SK-N-SH (cell line): ENCODE measurements around the gene DGCR6L. TPM values are rescaled to one million over a fixed set of nuclear protein-coding genes. Genes with fewer than 3 reads are reported as not detected.
"Not testable (repeated sequence)": the region's sequence is repeated elsewhere in the genome, so short reads cannot be mapped to it uniquely, and the experiment has no call there.

Experiments
- CTCF ChIA-PET: fragments of 300-600, 350-600 bp; formaldehyde crosslinking; extraction: SDS; loops from one replicate; lab custom pipeline; 2021; lab: Yijun Ruan, JAX
- POLR2A ChIA-PET: fragments of 350-600 bp; sonication (Branson Sonifier 250); formaldehyde crosslinking; extraction: SDS; loops from one replicate; lab custom pipeline; 2020; ENCODE audit warnings: antibody characterized with exemption, inconsistent platforms; lab: Yijun Ruan, JAX
- DNase-seq: peaks from one replicate; pipeline ENCODE4 v3.0.0; 2012
- H2AFZ ChIP-seq: fragments of 200-600 bp; sonication (generic); 2 replicates; pipeline ENCODE4 v1.8.1; 2016; ENCODE audit warnings: antibody characterized with exemption, mild to moderate bottlenecking, low read depth
- H3F3A ChIP-seq: fragments of 200-600 bp; sonication (generic); replicated peaks from 2 replicates; pipeline ENCODE3; 2016; ENCODE audit warnings: antibody characterized with exemption, mild to moderate bottlenecking; ENCODE audit not compliant: insufficient read depth
- H3K27ac ChIP-seq, 2 experiments: fragments of 200-500 bp in 1 of 2; fragments of 200-600 bp in 1 of 2; sonication (Bioruptor generic) in 1 of 2; sonication (generic), shearing (Covaris generic) in 1 of 2; 2 replicates each; pipeline versions ENCODE4 v1.5.1 to v1.6.1; 2014 to 2016; ENCODE audit warnings: low read depth in 2 of 2, inconsistent platforms in 1 of 2, low read length in 1 of 2, mild to moderate bottlenecking in 1 of 2, mixed read lengths in 1 of 2
- H3K27me3 ChIP-seq: fragments of 200-600 bp; sonication (generic), shearing (Covaris generic); 2 replicates; pipeline ENCODE4 v1.6.1; 2016; ENCODE audit warnings: mixed run types; ENCODE audit not compliant: insufficient read depth
- H3K36me3 ChIP-seq, 2 experiments: fragments of 200-500 bp in 1 of 2; fragments of 200-600 bp in 1 of 2; sonication (Bioruptor generic) in 1 of 2; sonication (generic) in 1 of 2; replicated peaks in 1 of 2; 2 replicates each; pipeline versions ENCODE3 to v1.5.1; 2014 to 2016; ENCODE audit warnings: low read length in 1 of 2, mild to moderate bottlenecking in 1 of 2; ENCODE audit not compliant: insufficient read depth in 2 of 2, control insufficient read depth in 1 of 2
- H3K4me1 ChIP-seq, 2 experiments: fragments of 200-500 bp in 1 of 2; fragments of 200-600 bp in 1 of 2; sonication (Bioruptor generic) in 1 of 2; sonication (generic), shearing (Covaris generic) in 1 of 2; 2 replicates each; pipeline versions ENCODE4 v1.5.1 to v1.6.1; 2014 to 2016; ENCODE audit warnings: low read depth in 1 of 2, low read length in 1 of 2, mixed run types in 1 of 2; ENCODE audit not compliant: insufficient read depth in 2 of 2, control insufficient read depth in 1 of 2
- H3K4me2 ChIP-seq: fragments of 200-600 bp; sonication (generic), shearing (Covaris generic); 2 replicates; pipeline ENCODE4 v1.6.1; 2017; ENCODE audit warnings: mixed run types
- H3K4me3 ChIP-seq, 2 experiments: fragments of 200-500 bp in 1 of 2; fragments of 200-600 bp in 1 of 2; sonication (Bioruptor generic) in 1 of 2; sonication (generic), shearing (Covaris generic) in 1 of 2; 2 replicates each; pipeline versions ENCODE4 v1.5.1 to v1.8.1; 2014 to 2016; ENCODE audit warnings: low read depth in 2 of 2, inconsistent platforms in 1 of 2, low read length in 1 of 2, mild to moderate bottlenecking in 1 of 2, mixed read lengths in 1 of 2, moderate library complexity in 1 of 2
- H3K79me2 ChIP-seq: fragments of 200-600 bp; sonication (generic); 2 replicates; pipeline ENCODE4 v1.8.1; 2017; ENCODE audit warnings: mild to moderate bottlenecking; ENCODE audit not compliant: insufficient read depth
- H3K9ac ChIP-seq: fragments of 200-600 bp; sonication (generic); 2 replicates; pipeline ENCODE4 v1.6.1; 2017; ENCODE audit warnings: mixed run types
- H3K9me2 ChIP-seq: fragments of 200-600 bp; sonication (generic); 2 replicates; pipeline ENCODE4 v1.6.1; 2017; ENCODE audit warnings: mixed run types
- H3K9me3 ChIP-seq: fragments of 200-600 bp; sonication (generic); 2 replicates; pipeline ENCODE4 v1.6.1; 2017; ENCODE audit warnings: mixed run types, mild to moderate bottlenecking, moderate library complexity
- H4K20me1 ChIP-seq: fragments of 200-600 bp; sonication (generic); 2 replicates; pipeline ENCODE4 v1.6.1; 2017; ENCODE audit warnings: mild to moderate bottlenecking, mixed run types; ENCODE audit not compliant: insufficient read depth
- FOXJ3 ChIP-seq: sonication (generic); formaldehyde crosslinking; IDR thresholded peaks from 2 replicates; pipeline ENCODE4 v1.5.1; 2020; ENCODE audit warnings: mild to moderate bottlenecking, missing genetic modification reagents
- MAX ChIP-seq: IDR thresholded peaks from 2 replicates; pipeline ENCODE4 v1.4.0; 2012; ENCODE audit warnings: low read depth
- WGBS: methylation state at CpG from one replicate; pipeline ENCODE4 v1.1.6; 2017; ENCODE audit warnings: low lambda C conversion rate; 5-methylcytosine and 5-hydroxymethylcytosine counted together
- polyA plus RNA-seq, 3 experiments: library from polyadenylated mRNA; depleted of rRNA; stranded (reverse); fragments of >200 nt; gene quantifications; 2 replicates each; pipeline ENCODE4 v1.2.3, GENCODE V29; 2012
- TF ChIP-seq, protein P1 (sequence below): fragments of 200-600 bp; sonication (generic); IDR thresholded peaks from 2 replicates; pipeline ENCODE4 v1.6.1; 2017; ENCODE audit warnings: antibody characterized with exemption, mild to moderate bottlenecking, moderate library complexity

Gene DGCR6L
- polyA plus RNA-seq, 1 of the 3 experiments (the other 2 are of a cell fraction), result 59.8 TPM

DNA sequence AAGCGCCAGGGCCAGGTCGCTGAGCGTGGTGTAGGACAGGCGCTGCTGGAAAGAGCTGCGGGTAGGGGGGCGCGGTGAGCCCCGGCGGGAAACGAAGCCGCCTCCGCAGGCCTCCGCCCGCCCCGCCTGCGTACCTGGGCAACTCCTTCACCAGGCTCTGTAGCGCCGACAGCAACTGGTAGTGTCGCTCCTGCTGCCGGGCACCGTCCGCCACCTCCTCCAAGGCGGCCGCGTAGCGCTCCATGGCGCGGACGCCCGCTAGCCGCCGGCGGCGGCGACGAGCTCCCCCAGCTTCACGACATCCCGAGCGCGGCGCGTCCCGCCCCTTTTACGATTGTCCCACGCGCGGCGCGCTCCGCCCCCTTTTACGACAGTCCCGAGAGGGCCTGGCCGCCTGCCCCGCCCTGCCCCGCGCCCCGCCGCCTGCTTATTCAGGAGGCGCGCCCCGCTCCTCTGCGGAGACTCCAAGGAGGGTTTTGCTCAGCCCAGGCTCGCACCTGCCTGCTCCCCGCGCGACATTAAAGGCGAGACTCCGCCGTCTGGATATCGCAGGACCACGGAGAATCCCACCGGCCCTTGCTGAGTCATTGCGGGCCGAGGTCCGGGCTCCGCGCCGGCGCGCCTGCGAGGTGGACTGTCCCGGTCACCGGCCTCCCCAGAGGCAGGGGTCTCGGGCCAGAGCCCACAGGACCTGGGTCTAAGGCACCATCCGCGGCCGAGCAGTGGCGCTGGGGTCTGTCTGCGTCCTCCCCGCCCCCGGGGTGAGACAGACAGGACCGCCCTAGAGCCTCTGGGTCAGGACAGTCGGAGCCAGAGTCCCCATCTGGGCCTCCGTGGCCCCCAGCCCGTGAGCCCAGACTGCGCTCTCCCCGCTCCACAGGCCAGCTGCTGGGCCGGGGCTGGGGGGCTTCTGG is at the start of gene DGCR6L (continued):
- TF ChIP-seq, protein P1, sequence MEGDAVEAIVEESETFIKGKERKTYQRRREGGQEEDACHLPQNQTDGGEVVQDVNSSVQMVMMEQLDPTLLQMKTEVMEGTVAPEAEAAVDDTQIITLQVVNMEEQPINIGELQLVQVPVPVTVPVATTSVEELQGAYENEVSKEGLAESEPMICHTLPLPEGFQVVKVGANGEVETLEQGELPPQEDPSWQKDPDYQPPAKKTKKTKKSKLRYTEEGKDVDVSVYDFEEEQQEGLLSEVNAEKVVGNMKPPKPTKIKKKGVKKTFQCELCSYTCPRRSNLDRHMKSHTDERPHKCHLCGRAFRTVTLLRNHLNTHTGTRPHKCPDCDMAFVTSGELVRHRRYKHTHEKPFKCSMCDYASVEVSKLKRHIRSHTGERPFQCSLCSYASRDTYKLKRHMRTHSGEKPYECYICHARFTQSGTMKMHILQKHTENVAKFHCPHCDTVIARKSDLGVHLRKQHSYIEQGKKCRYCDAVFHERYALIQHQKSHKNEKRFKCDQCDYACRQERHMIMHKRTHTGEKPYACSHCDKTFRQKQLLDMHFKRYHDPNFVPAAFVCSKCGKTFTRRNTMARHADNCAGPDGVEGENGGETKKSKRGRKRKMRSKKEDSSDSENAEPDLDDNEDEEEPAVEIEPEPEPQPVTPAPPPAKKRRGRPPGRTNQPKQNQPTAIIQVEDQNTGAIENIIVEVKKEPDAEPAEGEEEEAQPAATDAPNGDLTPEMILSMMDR, result no peak
- TF ChIP-seq FOXJ3 (CRISPR knock-in tag) (0 out of 2 replicates have a peak, but pooled peaks have one; percentile 27), MAX (peak; percentile 34; the same call in 1 of the 2 replicates)
- TF ChIP-seq, all 33 proteins: peak for 7

- H4K20me1 ChIP-seq, H3K9me3 ChIP-seq, H2AFZ ChIP-seq, H3K4me2 ChIP-seq, H3K36me3 ChIP-seq, H3K79me2 ChIP-seq, H3K4me3 ChIP-seq, H3K4me1 ChIP-seq, H3K9me2 ChIP-seq, H3K9ac ChIP-seq, H3K27me3 ChIP-seq, POLR2A ChIA-PET, H3F3A ChIP-seq, DNase-seq, CTCF ChIA-PET, H3K27ac ChIP-seq: not testable (repeated sequence)
- 56% methylated on average over 6 of the region's 9 CpGs for WGBS
Measured at GRCh38 chr22:20368875-20369274, 49.0 kb upstream of the DGCR6L start.

DNA sequence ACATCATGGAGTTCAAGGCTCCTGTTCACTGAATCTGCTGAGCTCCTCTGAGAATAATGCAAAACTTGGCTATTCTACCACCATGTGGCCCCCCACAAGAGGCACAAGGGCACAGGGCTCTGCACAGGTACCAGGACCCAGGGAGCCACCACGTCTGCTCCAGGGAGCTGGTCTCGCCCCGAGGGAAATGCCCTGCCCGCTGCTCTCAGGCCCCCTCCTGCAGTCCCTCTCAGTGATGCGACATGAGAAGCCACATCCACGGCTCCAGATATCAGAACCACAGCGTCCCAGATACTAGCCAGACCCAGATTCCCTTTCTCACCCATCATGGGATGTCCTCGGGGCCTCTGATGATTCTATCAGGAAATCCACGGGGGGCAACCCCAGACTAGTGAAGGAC is 47.0 kb upstream of the DGCR6L start:
- H4K20me1 ChIP-seq, H3K9me3 ChIP-seq, H3K4me3 ChIP-seq, H3K27me3 ChIP-seq, H3K27ac ChIP-seq, H3K9ac ChIP-seq, H3K9me2 ChIP-seq, POLR2A ChIA-PET, CTCF ChIA-PET, H3K4me2 ChIP-seq, H2AFZ ChIP-seq, H3K36me3 ChIP-seq, H3K4me1 ChIP-seq, H3F3A ChIP-seq, DNase-seq, H3K79me2 ChIP-seq: not testable (repeated sequence)
- WGBS, result 41% methylated on average over 9 of the region's 9 CpGs

DNA sequence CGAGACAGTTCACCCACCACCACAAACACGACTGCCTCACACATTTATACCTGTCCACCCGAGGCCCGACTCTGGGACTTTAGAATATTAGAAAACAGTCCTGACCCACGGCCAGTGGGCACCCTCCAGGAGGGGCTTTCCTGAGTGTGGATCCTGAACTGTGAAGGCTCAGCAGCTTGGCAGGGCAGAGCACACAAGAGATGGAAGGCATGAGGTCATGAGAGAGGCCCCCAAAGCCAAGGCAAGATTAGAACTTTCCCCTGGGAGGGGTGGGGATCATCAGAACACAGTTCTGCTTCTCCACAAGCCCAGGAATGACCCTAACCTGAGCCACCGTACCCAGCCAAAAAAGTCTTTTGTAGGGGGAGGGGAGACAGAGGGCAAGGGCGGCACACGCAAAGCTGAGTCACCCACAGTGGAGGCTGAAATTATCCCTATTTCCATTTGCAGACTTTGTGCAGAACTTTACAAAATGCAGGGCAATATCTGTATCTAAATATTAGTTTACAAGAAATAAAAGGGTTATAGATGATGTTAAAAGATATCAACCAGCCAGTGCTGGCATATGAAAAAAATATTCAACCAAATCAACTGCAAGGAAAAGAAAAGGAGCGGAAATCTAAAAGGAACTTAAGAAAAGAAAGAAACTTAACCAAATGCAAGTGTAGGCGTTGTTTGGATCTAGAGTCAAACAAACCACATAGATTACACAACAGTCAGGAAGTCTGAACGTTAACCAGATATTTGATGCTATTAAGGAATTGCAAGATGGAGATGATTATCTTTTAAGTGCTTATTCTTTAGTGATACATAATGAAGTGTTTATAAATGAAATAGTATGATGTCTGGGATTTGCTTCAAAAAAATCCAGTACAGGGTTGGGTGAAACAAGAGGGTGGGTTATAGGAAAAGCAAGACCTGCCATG is 44.7 kb upstream of the DGCR6L start:
- H3F3A ChIP-seq, H3K27ac ChIP-seq, H2AFZ ChIP-seq, CTCF ChIA-PET, H3K79me2 ChIP-seq, H3K36me3 ChIP-seq, H3K4me3 ChIP-seq, H3K9ac ChIP-seq, H3K4me2 ChIP-seq, H4K20me1 ChIP-seq, DNase-seq, H3K27me3 ChIP-seq, H3K9me2 ChIP-seq, H3K9me3 ChIP-seq, POLR2A ChIA-PET, H3K4me1 ChIP-seq: not testable (repeated sequence)
- WGBS, result 62% methylated on average over 6 of the region's 11 CpGs

DNA sequence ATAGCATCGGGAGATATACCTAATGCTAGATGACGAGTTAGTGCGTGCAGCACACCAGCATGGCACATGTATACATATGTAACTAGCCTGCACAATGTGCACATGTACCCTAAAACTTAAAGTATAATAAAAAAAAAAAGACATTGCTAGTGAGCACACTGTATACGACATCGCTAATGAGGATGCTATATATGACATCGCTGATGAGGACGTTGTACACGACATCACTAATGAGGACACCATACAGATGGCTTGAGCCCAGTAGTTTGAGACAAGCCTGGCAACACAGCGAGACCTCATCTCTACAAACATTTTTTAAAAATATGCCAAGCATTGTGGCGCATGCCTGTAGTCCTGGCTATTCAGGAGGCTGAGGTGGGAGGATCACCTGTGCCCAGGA is 42.5 kb upstream of the DGCR6L start:
- CTCF ChIA-PET, result not testable (repeated sequence)
- WGBS, result 92% methylated on average over 10 of the region's 10 CpGs

More for the DNA sequence above, 42.5 kb upstream of the DGCR6L start:
- H2AFZ ChIP-seq, DNase-seq, H3K27ac ChIP-seq, H3K9ac ChIP-seq, H3K9me3 ChIP-seq, H3F3A ChIP-seq, H3K9me2 ChIP-seq, H3K36me3 ChIP-seq, H3K4me3 ChIP-seq, POLR2A ChIA-PET, H3K79me2 ChIP-seq, H3K4me2 ChIP-seq, H3K4me1 ChIP-seq, H3K27me3 ChIP-seq, H4K20me1 ChIP-seq: not testable (repeated sequence)
